Psoas muscle (tissue), 8 donors: ENCODE data around the gene PTPRG. TPM values are rescaled to one million over a fixed set of nuclear protein-coding genes. Genes with fewer than 3 reads are reported as not detected.

ENCODE experiments used
- ATAC-seq, 4 donors: fragments of 200-7000 bp; cut with Tn5 transposase; one replicate each; pipeline ENCODE4 v1.9.1; 2020; ENCODE audit warnings: moderate library complexity in 3 of 4, mild to moderate bottlenecking in 2 of 4
- DNase-seq, 2 donors: peaks; one replicate each; pipeline ENCODE4 v3.0.0-alpha.2; 2020
- H3K27ac ChIP-seq: fragments of 200-600 bp; one replicate; pipeline ENCODE4 v1.8.0; 2022
- H3K27me3 ChIP-seq, 3 donors: fragments of 200-600 bp in 1 of 3; one replicate each; pipeline versions ENCODE4 v1.6.1 to v1.8.0; 2013 to 2022; ENCODE audit warnings: low read length in 2 of 3, mild to moderate bottlenecking in 2 of 3, moderate library complexity in 1 of 3; ENCODE audit not compliant: insufficient read depth in 3 of 3
- H3K36me3 ChIP-seq, 2 donors: fragments of 200-600 bp in 1 of 2; one replicate each; pipeline versions ENCODE4 v1.6.1 to v1.8.0; 2013 to 2022; ENCODE audit warnings: low read depth in 1 of 2, mild to moderate bottlenecking in 1 of 2, moderate library complexity in 1 of 2; ENCODE audit not compliant: insufficient read depth in 1 of 2
- H3K4me1 ChIP-seq: fragments of 200-600 bp; one replicate; pipeline ENCODE4 v1.8.0; 2022
- H3K4me3 ChIP-seq: fragments of 200-600 bp; one replicate; pipeline ENCODE4 v1.8.0; 2022; ENCODE audit warnings: mild to moderate bottlenecking
- H3K9me3 ChIP-seq: fragments of 200-600 bp; one replicate; pipeline ENCODE4 v1.8.0; 2022
- WGBS, 3 donors: extraction: QIAGEN DNeasy Blood & Tissue Kit; methylation state at CpG; one replicate each; pipeline versions ENCODE4 v1.1.6 to v1.1.7; 2013; 5-methylcytosine and 5-hydroxymethylcytosine counted together
- intact Hi-C, 2 donors: fragments of 100-400 bp; cut with DNase I; formaldehyde crosslinking; loops; one replicate each; pipeline versions ENCODE4 v1.11.0 to v1.14.2; 2022
- polyA plus RNA-seq, 3 donors: library from polyadenylated mRNA; stranded (reverse); fragments of 200-250 nt; gene quantifications; one replicate each; pipeline ENCODE4 v1.2.3, GENCODE V29; 2013
- total RNA-seq, 4 donors: library from RNA; stranded (reverse); fragmentation: NEBNext Ultra II Directional in 2 of 4; extraction: Animal tissue kit (Norgen Biotek cat#: 25700) in 2 of 4; gene quantifications; one replicate each; pipeline versions ENCODE4 v1.2.1 to v1.2.4, GENCODE V29; 2021 to 2023
- TF ChIP-seq, protein P1 (sequence below): fragments of 200-600 bp; IDR thresholded peaks from one replicate; pipeline ENCODE4 v1.8.0; 2022; ENCODE audit warnings: antibody characterized with exemption
- donor health status: healthy with polysubstance abuse.
- donor health status: DM: no; HTN: no; CAD: no; lungs with moderate emphysema.
- donor health status: Bipolar disorder and iron deficiency.
- donor health status: healthy.
- donor health status: DM: yes; HTN: yes; CAD: no.
- donor health status: DM: no; HTN: no; CAD: no.
- donor health status: DM: no; HTN: no; CAD: no.
- donor health status: DM: yes; HTN: yes; CAD: no.

The PTPRG gene
- total and polyA plus RNA-seq, 7 donors = 4.5 to 29.5 (median 12.6) TPM

- Histone ChIP-seq H3K36me3 (no peaks in the 10 kb centered on the region), H3K4me3 (no peak overlapping the region), H3K27ac (no peak overlapping the region), H3K9me3 (no peaks in the 10 kb centered on the region), H3K4me1 (peaks cover 16% of the 10 kb centered on the region), H3K27me3 (no peaks in the 10 kb centered on the region)
- intact Hi-C loops = no loop called here
- ATAC-seq (no peak), DNase-seq (no peak)
- 82 to 84% (median 82%) methylated on average over 2 of the region's 2 CpGs for WGBS, 3 donors
- TF ChIP-seq, protein P1, sequence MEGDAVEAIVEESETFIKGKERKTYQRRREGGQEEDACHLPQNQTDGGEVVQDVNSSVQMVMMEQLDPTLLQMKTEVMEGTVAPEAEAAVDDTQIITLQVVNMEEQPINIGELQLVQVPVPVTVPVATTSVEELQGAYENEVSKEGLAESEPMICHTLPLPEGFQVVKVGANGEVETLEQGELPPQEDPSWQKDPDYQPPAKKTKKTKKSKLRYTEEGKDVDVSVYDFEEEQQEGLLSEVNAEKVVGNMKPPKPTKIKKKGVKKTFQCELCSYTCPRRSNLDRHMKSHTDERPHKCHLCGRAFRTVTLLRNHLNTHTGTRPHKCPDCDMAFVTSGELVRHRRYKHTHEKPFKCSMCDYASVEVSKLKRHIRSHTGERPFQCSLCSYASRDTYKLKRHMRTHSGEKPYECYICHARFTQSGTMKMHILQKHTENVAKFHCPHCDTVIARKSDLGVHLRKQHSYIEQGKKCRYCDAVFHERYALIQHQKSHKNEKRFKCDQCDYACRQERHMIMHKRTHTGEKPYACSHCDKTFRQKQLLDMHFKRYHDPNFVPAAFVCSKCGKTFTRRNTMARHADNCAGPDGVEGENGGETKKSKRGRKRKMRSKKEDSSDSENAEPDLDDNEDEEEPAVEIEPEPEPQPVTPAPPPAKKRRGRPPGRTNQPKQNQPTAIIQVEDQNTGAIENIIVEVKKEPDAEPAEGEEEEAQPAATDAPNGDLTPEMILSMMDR = no peak
These were observed 304.8 kb downstream of the PTPRG start for GRCh38 chr3:61866153-61866542.

GRCh38 chr3:61866961-61867461 lies 305.6 kb downstream of the PTPRG start:
- H3K27me3 ChIP-seq = no peaks in the 10 kb centered on the region
- TF ChIP-seq, protein P1 = no peak
- no peak overlapping the region for H3K27ac ChIP-seq
- intact Hi-C loops = no loop called here
- H3K4me1 ChIP-seq = peaks cover 22% of the 10 kb centered on the region
- ATAC-seq = no peak
- H3K36me3 ChIP-seq = no peaks in the 10 kb centered on the region
- 91 to 98% (median 93%) methylated on average over 7 of the region's 7 CpGs for WGBS, 3 donors
- H3K9me3 ChIP-seq = no peaks in the 10 kb centered on the region
- H3K4me3 ChIP-seq = no peak overlapping the region
- DNase-seq = no peak

- Histone ChIP-seq H3K4me3 (no peak overlapping the region), H3K4me1 (peaks cover 31% of the 10 kb centered on the region), H3K36me3 (no peaks in the 10 kb centered on the region), H3K9me3 (no peaks in the 10 kb centered on the region), H3K27me3 (no peaks in the 10 kb centered on the region), H3K27ac (no peak overlapping the region)
- intact Hi-C loops = no loop called here
- 89 to 93% (median 93%) methylated on average over 1 of the region's 1 CpG for WGBS, 3 donors
- ATAC-seq = no peak
- TF ChIP-seq, protein P1 = no peak
- DNase-seq = no peak
These were observed 307.1 kb downstream of the PTPRG start for GRCh38 chr3:61868499-61868898.

GRCh38 chr3:61869371-61869770 lies 308.0 kb downstream of the PTPRG start:
- H3K36me3 ChIP-seq = no peaks in the 10 kb centered on the region
- H3K9me3 ChIP-seq = no peaks in the 10 kb centered on the region
- TF ChIP-seq, protein P1 = no peak
- no peak overlapping the region for H3K27ac ChIP-seq
- peaks cover 34% of the 10 kb centered on the region for H3K4me1 ChIP-seq
- WGBS, 3 donors = 83 to 91% (median 85%) methylated on average over 6 of the region's 6 CpGs
- H3K27me3 ChIP-seq = no peaks in the 10 kb centered on the region
- no peak overlapping the region for H3K4me3 ChIP-seq
- intact Hi-C loops = no loop called here
- DNase-seq (no peak), ATAC-seq (no peak)

DNA sequence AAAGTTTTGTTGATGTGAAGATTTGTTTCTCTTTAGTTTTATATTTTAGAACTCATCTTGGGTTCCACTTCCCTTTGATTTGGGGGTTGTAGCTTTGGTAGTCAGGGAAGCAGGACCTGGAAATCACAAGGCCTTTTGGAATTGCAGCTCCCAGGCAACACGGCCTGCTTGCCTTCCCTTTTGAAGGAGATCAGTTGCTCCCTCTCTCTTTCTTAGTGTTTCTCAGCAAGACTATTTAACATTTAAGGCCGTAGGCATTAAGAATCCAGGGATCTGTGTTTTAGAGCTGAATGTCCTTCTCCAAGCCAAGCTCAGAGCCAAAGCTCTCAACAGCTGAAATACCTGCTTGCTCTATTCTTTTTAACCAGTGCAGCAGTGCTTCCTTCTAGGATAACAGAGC lies 310.3 kb downstream of the PTPRG start:
- Histone ChIP-seq H3K27ac (no peak overlapping the region), H3K4me1 (peaks cover 40% of the 10 kb centered on the region), H3K9me3 (no peaks in the 10 kb centered on the region), H3K4me3 (no peak overlapping the region), H3K36me3 (no peaks in the 10 kb centered on the region), H3K27me3 (no peaks in the 10 kb centered on the region)
- no peak for ATAC-seq
- intact Hi-C loops = loop anchor here in 1 of 2 donors (5.0 kb wide), 1 partner anchor 46 kb away; no protein-coding TSS in a partner anchor
- no peak for DNase-seq
- TF ChIP-seq, protein P1 = no peak
- 66 to 80% (median 70%) methylated on average over 2 of the region's 2 CpGs for WGBS, 3 donors
